Endothelial cell of umbilical vein (primary cell): ENCODE results near the gene MRPL44. TPM values are rescaled to one million over a fixed set of nuclear protein-coding genes. Genes with fewer than 3 reads are reported as not detected.

ENCODE experiments used
- BruUV-seq: library from RNA; stranded (reverse); fragments of 400-500 nt; replicated peaks from 2 replicates; lab custom pipeline; 2021; lab: Mats Ljungman, UMichigan
- CTCF ChIA-PET: fragments of 300-600, 350-600 bp; sonication (Branson Sonifier 250); formaldehyde crosslinking; loops from one replicate; lab custom pipeline; 2021; ENCODE audit warnings: antibody characterized with exemption, inconsistent platforms; lab: Charles Lee
- POLR2A ChIA-PET: fragments of 300-600, 350-600 bp; sonication (Branson Sonifier 250); formaldehyde crosslinking; loops from one replicate; lab custom pipeline; 2021; ENCODE audit warnings: antibody characterized with exemption, inconsistent platforms; lab: Charles Lee
- DNase-seq: peaks from one replicate; pipeline ENCODE4 v3.0.0-alpha.2; 2011; ENCODE audit warnings: low read depth, low spot score
- FAIRE-seq: peaks from 2 replicates; lab custom pipeline; 2011; peaks lifted over from hg19 to GRCh38; lab: Jason Lieb, UNC
- H2AFZ ChIP-seq: 2 replicates; pipeline ENCODE4 v1.6.0; 2012; ENCODE audit warnings: low read depth, low read length, control low read depth, inconsistent platforms
- H3K27ac ChIP-seq: 2 replicates; pipeline ENCODE4 v1.5.1; 2011; ENCODE audit warnings: low read depth, mild to moderate bottlenecking, control low read depth, low read length, moderate library complexity; ENCODE audit not compliant: insufficient read depth
- H3K27me3 ChIP-seq, 2 experiments: 2 replicates each; pipeline versions ENCODE4 v1.6.0 to v1.6.1; 2011; ENCODE audit warnings: low read length in 2 of 2, mixed read lengths in 1 of 2; ENCODE audit not compliant: control insufficient read depth in 2 of 2, insufficient read depth in 2 of 2
- H3K36me3 ChIP-seq, 2 experiments: 2 replicates in 1 of 2; 3 replicates in 1 of 2; pipeline ENCODE4 v1.5.1; 2011; ENCODE audit warnings: low read length in 2 of 2, mild to moderate bottlenecking in 1 of 2, moderate library complexity in 1 of 2; ENCODE audit not compliant: control insufficient read depth in 2 of 2, insufficient read depth in 2 of 2; ENCODE audit errors: extremely low read depth in 1 of 2
- H3K4me1 ChIP-seq: 3 replicates; pipeline ENCODE4 v1.5.1; 2011; ENCODE audit warnings: mild to moderate bottlenecking, low read length; ENCODE audit not compliant: control insufficient read depth, insufficient read depth; ENCODE audit errors: extremely low read depth
- H3K4me2 ChIP-seq: 2 replicates; pipeline ENCODE4 v1.6.1; 2011; ENCODE audit warnings: low read length, control low read depth, mixed read lengths; ENCODE audit not compliant: insufficient read depth
- H3K4me3 ChIP-seq, 3 experiments: fragments of 200-600 bp in 1 of 3; sonication (generic), shearing (Covaris generic) in 1 of 3; replicated peaks in 1 of 3; 2 replicates each; pipeline ENCODE4 v1.5.1; 2011 to 2016; ENCODE audit warnings: control low read depth in 3 of 3, low read length in 3 of 3, mild to moderate bottlenecking in 2 of 3, inconsistent platforms in 1 of 3, low read depth in 1 of 3, moderate library complexity in 1 of 3; ENCODE audit not compliant: insufficient read depth in 1 of 3
- H3K79me2 ChIP-seq: 2 replicates; pipeline ENCODE4 v1.6.0; 2012; ENCODE audit warnings: low read length, inconsistent platforms; ENCODE audit not compliant: control insufficient read depth, insufficient read depth
- H3K9ac ChIP-seq: replicated peaks from 2 replicates; pipeline ENCODE3; 2011; ENCODE audit warnings: low read length, control low read depth; ENCODE audit not compliant: insufficient read depth; ENCODE audit errors: extremely low read depth
- H3K9me1 ChIP-seq: replicated peaks from 3 replicates; pipeline ENCODE4 v1.6.0; 2011; ENCODE audit warnings: mild to moderate bottlenecking, low read length; ENCODE audit not compliant: control insufficient read depth, insufficient read depth; ENCODE audit errors: extremely low read depth
- H3K9me3 ChIP-seq: replicated peaks from 2 replicates; pipeline ENCODE4 v1.5.1; 2012; ENCODE audit warnings: low read length, inconsistent platforms; ENCODE audit not compliant: control insufficient read depth, insufficient read depth
- H4K20me1 ChIP-seq: replicated peaks from 2 replicates; pipeline ENCODE3; 2011; ENCODE audit warnings: mild to moderate bottlenecking, low read length; ENCODE audit not compliant: control insufficient read depth, insufficient read depth; ENCODE audit errors: extremely low read depth
- EZH2 ChIP-seq: IDR thresholded peaks from 2 replicates; pipeline ENCODE4 v1.6.1; 2012; ENCODE audit warnings: borderline replicate concordance, low read depth, mild to moderate bottlenecking, moderate library complexity, low read length, inconsistent platforms; ENCODE audit not compliant: severe bottlenecking
- FOS ChIP-seq: IDR thresholded peaks from 2 replicates; pipeline ENCODE4 v1.6.1; 2011; ENCODE audit warnings: mild to moderate bottlenecking, low read length, moderate library complexity, borderline replicate concordance; ENCODE audit not compliant: insufficient read depth
- GATA2 ChIP-seq: IDR thresholded peaks from 2 replicates; pipeline ENCODE4 v1.7.0; 2011; ENCODE audit warnings: low read depth, mild to moderate bottlenecking, moderate library complexity, mixed read lengths, low read length; ENCODE audit not compliant: insufficient read length, insufficient read depth
- JUN ChIP-seq: IDR thresholded peaks from 2 replicates; pipeline ENCODE4 v1.6.1; 2011; ENCODE audit warnings: borderline replicate concordance, low read depth; ENCODE audit not compliant: insufficient read length, insufficient read depth
- MYC ChIP-seq: IDR thresholded peaks from one replicate; pipeline ENCODE4 v1.6.1; 2011; ENCODE audit warnings: mild to moderate bottlenecking, low read depth, low read length
- POLR2A ChIP-seq: IDR thresholded peaks from 2 replicates; pipeline ENCODE4 v1.6.1; 2012; ENCODE audit warnings: low read depth, mild to moderate bottlenecking, control low read depth, low read length
- POLR2AphosphoS5 ChIP-seq: IDR thresholded peaks from 2 replicates; pipeline ENCODE4 v1.6.1; 2012; ENCODE audit warnings: low read depth, mild to moderate bottlenecking, control low read depth, low read length, moderate library complexity; ENCODE audit not compliant: insufficient read depth
- dilution Hi-C: fragments of 300-500 bp; cut with MboI; formaldehyde crosslinking; loops from one replicate; pipeline ENCODE4 v1.15.0; 2019; ENCODE audit warnings: low sequenced_read_pairs; ENCODE audit not compliant: extremely low pct_ligation_motif_present
- intact Hi-C: fragments of 100-400 bp; cut with micrococcal nuclease; formaldehyde crosslinking; loops from one replicate; pipeline ENCODE4 v1.10.0; 2022
- polyA plus RNA-seq, 4 experiments: library from polyadenylated mRNA; depleted of rRNA in 3 of 4; stranded (reverse) in 3 of 4; unstranded in 1 of 4; fragments of >200 nt; gene quantifications; 2 replicates each; pipeline versions ENCODE4 v1.2.1 to v1.2.3, GENCODE V29; 2011 to 2012; ENCODE audit warnings: missing spikeins in 1 of 4
- total RNA-seq: library from RNA; stranded (reverse); gene quantifications from 2 replicates; pipeline ENCODE4 v1.2.3, GENCODE V29; 2021
- TF ChIP-seq, protein P1 (sequence below), 2 donors: IDR thresholded peaks; 1 replicate in 1 of 2; 2 replicates in 1 of 2; pipeline ENCODE4 v1.5.1; 2011; ENCODE audit warnings: low read length in 2 of 2, mild to moderate bottlenecking in 2 of 2, moderate library complexity in 2 of 2, control low read depth in 1 of 2, inconsistent platforms in 1 of 2, low read depth in 1 of 2; ENCODE audit not compliant: insufficient read depth in 1 of 2; ENCODE audit errors: extremely low read depth in 1 of 2
- TF ChIP-seq, protein P2 (sequence below): IDR thresholded peaks from 2 replicates; pipeline ENCODE4 v1.6.1; 2011; ENCODE audit not compliant: insufficient read depth, insufficient read length

Gene MRPL44
- total and polyA plus RNA-seq, 2 donors (not counting 3 experiments of a cell fraction or from before 2014, with no cell fraction given) = 19.2 to 27.7 TPM

DNA sequence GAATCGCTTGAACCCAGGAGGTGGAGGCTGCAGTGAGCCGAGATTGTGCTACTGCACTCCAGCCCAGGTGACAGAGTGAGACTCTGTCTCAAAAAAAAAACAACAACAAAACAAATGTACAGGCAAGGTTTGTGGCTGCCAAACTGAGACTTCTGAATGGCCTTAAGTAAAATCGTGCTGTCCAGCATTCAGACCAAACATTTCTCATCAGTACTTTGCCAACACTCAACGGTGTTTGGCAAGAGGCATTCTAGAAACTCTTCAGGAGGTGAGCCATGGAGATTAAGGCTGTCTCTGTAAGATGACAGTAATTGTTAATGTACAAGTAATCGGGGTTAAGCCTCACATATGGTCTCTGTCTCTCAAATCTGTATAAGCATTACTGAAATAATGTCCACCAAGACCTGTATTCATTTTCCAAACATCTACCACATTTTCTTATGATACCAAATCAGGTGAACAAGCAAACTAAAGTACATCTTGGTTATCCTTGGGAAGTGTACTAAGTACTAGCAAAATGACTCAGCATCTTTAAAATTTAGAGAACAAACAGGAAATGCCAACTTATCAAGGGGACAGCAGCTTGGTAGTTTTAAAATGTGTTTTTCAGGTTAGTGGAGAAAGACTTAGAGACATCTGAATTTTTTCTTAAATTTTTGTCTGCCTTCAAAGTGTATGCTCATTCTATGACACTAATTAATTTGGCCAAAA is 52.5 kb downstream of the MRPL44 start:
- H3K9ac ChIP-seq = no peak overlapping the region
- no peaks in the 10 kb centered on the region for H3K9me1 ChIP-seq
- ChIA-PET CTCF (interaction anchor here (0.8 to 6.8 kb wide), 5 partner anchors 11 to 25 kb away, joined by 3 to 73 read pairs (median 3); no protein-coding TSS in a partner anchor), POLR2A (no interaction called here)
- H3K4me2 ChIP-seq = no peak overlapping the region
- H3K36me3 ChIP-seq = no peaks in the 10 kb centered on the region
- peak overlapping the region; percentile 53 for H2AFZ ChIP-seq
- no peaks in the 10 kb centered on the region for H3K9me3 ChIP-seq
- H4K20me1 ChIP-seq = no peaks in the 10 kb centered on the region
- H3K27me3 ChIP-seq = no peaks in the 10 kb centered on the region
- intact Hi-C loops (no loop called here), dilution Hi-C loops (loop anchor here (25.0 kb wide), 1 partner anchor 278 kb away; no protein-coding TSS in a partner anchor)
- H3K4me3 ChIP-seq = no peak overlapping the region
- no peak for TF ChIP-seq POLR2AphosphoS5
- TF ChIP-seq POLR2A = no peak
- TF ChIP-seq, protein P1, sequence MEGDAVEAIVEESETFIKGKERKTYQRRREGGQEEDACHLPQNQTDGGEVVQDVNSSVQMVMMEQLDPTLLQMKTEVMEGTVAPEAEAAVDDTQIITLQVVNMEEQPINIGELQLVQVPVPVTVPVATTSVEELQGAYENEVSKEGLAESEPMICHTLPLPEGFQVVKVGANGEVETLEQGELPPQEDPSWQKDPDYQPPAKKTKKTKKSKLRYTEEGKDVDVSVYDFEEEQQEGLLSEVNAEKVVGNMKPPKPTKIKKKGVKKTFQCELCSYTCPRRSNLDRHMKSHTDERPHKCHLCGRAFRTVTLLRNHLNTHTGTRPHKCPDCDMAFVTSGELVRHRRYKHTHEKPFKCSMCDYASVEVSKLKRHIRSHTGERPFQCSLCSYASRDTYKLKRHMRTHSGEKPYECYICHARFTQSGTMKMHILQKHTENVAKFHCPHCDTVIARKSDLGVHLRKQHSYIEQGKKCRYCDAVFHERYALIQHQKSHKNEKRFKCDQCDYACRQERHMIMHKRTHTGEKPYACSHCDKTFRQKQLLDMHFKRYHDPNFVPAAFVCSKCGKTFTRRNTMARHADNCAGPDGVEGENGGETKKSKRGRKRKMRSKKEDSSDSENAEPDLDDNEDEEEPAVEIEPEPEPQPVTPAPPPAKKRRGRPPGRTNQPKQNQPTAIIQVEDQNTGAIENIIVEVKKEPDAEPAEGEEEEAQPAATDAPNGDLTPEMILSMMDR (IDR thresholded peaks at IDR 0.05; ENCODE audit: extremely low read depth in 1 of 2, insufficient read depth in 1 of 2, low read depth in 1 of 2, low read length in 2 of 2) = no peak
- TF ChIP-seq GATA2 = no peak
- TF ChIP-seq MYC = no peak
- no peak for TF ChIP-seq JUN
- no peak for TF ChIP-seq FOS
- no peak for TF ChIP-seq EZH2
- TF ChIP-seq, protein P2, sequence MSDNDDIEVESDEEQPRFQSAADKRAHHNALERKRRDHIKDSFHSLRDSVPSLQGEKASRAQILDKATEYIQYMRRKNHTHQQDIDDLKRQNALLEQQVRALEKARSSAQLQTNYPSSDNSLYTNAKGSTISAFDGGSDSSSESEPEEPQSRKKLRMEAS = no peak
- H3K4me1 ChIP-seq = peaks cover 8% of the 10 kb centered on the region
- BruUV-seq = no TSS peak
- H3K79me2 ChIP-seq = no peaks in the 10 kb centered on the region
- no peak overlapping the region for H3K27ac ChIP-seq
- DNase-seq (peak; percentile 6), FAIRE-seq (peak; percentile 42)
